ENCODE data around the gene TCAF1.

The TCAF1 gene

DNA sequence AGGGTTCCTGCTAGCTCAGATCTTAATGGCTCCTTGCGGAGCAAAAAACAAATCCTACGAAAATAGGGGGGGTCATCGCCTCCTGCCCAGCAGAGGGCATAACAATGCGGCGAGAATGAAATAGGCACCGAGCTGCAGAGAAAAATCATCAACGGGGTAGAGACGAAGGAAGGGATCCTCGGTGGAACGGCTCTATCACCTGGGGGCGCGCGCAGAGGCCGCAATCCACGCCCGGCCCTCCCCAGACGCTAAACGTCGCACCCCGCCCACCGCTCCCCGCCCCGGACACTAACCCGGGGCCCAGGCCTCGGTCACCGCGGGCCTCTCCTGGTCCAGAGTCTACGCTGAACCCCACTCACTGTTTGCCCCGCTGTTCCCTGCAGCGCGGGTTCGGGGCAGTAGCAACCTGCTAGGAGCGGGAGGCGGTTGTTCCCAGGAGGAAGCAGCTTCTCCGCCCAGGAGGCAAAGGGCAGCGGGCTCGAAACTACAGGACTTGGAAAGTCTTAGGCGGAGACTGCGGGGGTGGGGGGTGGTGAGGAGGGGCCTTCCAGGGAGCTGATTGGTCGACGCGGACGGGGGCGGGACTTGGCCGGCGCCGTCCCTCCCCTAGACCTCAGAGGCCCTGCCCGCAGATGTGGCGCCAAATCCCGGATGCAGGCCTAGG lies at the start of gene TCAF1:
Gene TCAF1, minus strand, starts transcription at position 509 of the 664 bp plus-strand sequence. CDS start 25,568 bp downstream, outside the sequence.
- peak; percentile 91 for DNase-seq

DNA sequence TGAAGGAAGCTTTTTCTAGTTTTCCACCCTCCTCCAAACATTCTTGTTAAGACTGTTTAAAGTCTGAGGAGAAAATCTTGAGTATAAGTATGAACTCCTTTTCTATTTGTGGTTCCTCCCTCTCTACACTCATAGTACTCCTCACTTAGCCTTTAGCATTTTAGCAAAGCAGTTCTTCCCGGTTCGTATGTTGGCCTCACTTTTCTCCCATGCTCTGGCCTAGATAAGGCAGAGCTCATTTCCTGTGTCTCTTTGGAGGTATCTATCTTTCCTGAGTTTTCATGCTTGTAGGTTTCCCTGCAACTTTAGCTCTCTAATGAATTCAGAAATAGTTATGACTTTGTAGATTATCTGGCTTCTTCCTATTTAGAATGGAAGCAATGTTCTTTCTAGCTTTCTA lies 46.8 kb upstream of the TCAF1 start:
- DNase-seq, result no peak

DNA sequence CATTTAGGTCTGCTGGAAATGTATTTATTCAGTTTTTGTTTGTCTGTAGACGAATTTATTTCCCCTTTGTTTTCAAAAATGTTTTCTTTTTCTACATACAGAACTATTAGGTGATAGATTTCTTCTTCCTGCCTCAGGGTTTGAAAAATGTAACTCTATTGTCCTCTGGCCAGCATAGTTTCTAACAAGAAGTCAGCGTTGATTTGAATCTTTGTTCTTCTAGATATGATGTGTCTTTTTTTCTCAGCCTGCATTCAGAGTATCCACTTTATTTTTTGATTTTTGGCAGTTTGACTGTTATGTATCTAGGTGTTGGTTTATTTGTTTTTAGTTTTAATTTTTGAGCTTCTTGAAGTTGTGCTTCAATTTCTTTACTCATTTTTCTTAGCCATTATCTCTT lies 45.1 kb upstream of the TCAF1 start:
- no peak for DNase-seq

DNA sequence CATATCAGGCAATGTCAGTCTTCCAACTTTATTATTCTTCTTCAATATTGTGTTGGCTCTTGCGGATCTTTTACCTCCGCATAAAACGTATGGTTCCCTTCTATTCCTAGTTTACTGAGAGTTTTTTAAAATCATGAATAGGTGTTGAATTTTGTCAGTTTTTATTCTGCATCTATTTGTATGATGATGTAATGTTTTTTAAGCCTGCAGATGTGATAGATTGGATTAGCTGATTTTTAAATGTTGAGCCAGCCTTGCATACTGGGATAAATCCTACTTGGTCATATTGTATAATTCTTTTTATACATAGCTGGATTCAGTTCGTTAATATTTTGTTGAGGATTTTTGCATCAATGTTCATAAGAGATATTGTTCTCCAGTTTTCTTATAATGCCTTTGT lies 43.4 kb upstream of the TCAF1 start:
- DNase-seq, result no peak

DNA sequence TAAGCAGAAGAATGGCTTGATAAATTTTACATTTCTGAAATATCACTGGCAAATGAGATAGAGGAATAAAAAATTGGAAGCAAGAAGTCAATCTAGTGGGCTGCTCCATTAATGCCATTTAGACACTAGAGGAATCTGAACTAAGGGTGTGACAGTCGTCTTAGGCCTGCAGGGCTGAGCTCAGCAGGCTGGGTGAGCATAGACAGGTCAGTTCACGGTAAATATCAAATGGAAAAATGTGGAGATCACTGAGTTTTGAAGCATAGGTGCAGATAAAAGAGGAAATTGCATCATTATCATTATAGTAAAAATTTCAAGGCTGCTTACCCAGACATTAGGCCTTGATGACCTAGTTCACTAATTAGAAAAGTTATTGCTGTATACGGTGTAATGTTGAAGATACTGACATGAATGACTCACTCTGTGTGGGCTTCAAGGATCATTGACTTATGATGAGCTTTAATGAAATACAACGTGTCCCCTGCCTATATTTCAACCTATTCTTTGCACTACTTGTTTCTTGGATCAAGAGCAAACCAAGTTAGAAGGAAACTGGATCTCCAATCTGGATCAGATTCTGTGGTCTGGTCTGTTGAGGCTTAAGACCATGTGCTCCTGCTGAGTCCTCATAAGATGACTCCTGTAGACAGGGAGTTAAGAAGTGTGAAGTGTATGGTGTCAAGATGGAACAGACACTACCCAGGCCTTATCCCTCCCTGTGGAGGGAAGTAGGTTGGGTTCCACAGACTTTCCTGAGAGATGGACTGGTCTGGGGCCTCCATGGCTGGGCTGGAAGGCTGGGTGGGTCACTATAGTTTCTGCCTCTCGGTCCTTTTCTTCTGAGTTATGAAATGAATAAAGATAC lies 36.6 kb upstream of the TCAF1 start:
- DNase-seq, result no peak

GRCh38 chr7:143936087-143937009 lies 34.4 kb upstream of the TCAF1 start:
- no peak for DNase-seq

DNA sequence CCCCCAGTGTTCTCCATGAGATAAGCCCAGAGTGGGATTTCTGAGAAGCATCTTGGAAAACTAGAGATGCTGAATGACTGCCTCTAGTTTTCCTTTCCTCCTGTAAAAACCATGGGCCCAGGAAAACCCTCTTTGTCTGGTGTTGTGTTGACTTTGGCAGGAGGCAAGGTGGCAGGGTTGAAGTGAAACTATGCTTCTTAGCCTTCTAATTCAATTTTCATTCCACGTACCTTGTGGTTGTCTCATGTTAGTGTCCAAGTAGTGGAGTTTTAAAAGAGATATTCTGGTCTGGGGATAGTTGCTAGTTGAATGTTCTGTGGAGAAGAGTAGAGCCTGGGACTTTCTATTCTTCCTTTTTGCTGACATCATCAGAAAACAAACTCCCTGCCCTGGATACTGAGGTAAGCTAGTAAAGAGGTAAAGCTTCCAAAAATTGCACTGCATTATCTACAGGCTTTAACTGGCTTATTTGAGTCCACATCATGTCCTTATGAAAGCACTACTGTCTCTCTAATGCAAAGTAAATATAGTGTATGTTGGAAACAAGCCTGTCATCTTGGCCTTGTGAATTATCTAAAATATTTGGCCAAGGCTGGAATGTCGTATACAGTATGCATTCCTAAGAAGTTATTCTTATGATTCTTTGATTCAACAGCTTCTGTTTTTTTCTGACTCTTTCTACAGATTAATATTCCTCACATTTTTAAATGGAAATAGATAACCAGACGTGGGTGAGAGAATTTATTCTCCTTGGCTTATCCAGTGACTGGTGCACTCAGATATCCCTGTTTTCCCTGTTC lies 32.8 kb upstream of the TCAF1 start, which contains the start of gene OR2F2:
Gene OR2F2, plus strand, starts transcription at position 708 of the 800 bp plus-strand sequence. Its CDS starts 0 bp downstream, at position 708.
- DNase-seq, result no peak

- no peak for DNase-seq
These were observed 29.8 kb upstream of the TCAF1 start for GRCh38 chr7:143931739-143932138.

DNA sequence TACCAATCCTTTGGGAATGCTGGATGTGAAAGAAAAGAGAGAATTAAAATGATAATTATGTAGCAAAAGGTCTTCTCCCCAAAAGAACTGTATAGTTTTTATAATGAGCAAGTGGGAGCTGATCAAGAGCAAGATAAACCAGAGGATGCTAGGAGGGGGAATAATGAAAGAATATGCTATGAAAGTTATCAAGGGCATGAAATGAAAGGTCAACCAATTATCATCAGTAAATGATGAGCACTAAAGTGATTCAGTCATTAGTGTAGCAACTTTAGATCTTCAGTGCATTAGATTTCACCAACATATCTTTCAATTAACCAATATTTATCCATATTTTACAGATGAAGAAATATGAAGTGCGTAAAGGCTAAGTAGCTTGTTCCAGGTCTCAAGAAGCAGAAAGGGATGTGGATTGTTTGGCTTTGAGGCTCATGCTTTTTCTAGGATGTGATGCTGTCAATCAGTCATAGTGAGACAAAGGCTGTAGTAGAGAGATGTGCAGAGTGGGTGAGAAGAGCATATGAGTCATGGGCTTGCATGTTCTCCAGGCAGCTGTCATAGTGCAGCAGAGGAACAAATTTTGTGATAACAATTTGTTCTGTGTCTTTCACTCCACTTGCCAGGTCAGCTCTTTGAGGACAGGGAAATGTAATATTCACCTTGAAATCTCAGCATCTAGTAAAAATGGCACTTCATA lies 27.4 kb upstream of the TCAF1 start:
- DNase-seq, result no peak

GRCh38 chr7:143924851-143925250 lies 22.9 kb upstream of the TCAF1 start:
- no peak for DNase-seq

GRCh38 chr7:143914938-143915652 lies 13.1 kb upstream of the TCAF1 start:
- DNase-seq, result no peak

GRCh38 chr7:143913945-143914615 lies 12.1 kb upstream of the TCAF1 start:
- no peak for DNase-seq

DNA sequence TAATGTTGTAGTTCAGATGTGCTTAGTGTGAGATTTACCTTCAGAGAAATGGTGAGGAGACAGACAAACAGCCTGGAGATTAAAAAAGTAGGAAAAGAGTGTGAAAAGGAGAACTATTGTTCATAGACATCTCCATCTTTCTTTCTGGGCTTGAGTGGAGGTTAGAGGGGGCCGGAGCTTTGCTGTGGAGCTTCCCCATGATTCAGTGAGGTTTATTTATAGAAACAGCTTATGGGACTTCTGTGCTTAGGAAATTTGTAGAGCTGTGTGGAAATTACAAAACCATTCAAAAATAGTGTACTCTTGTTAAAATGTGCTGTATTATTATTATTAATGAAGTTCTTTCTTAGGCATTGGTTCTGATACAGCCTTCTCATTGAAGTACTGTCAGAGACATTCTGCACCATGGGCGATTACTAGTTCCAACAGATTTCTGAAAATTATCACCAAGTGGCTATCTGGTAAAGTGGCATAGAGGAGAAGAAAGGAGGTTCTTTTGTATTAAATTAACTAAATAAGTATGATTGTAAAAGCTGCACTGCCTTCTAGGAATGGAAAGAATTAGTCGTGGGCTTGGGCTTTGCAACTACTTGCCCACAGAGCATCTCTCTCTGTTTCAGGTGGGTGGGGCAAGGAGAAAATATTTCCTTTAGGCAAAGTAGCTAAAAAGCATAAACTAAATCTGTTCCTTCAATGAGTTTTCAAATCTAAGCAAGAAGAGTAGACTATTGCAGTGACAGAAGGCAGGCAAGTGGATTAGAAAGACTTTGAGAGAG lies 8.7 kb upstream of the TCAF1 start:
- no peak for DNase-seq

- no peak for DNase-seq
These were observed 7.9 kb upstream of the TCAF1 start for GRCh38 chr7:143909863-143910262.

DNA sequence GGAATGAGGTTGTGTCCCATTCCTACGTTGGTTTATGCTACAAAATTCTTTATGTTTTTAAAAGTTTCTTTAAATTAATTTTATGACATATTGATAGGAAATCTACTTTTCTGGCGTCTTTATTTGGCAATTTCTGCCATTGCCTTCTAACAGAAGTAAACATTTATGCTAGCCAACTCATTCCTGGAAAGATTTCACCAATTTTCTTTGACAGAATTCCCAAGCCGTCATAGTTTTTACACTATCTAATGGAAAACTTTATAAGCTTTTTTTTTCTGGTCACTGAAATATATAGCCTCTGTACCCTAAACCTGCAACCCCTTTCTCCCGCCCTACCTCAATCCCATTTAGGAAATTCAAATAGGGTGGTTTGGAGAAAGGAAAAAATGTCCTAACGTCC lies 6.1 kb upstream of the TCAF1 start:
- no peak for DNase-seq

DNA sequence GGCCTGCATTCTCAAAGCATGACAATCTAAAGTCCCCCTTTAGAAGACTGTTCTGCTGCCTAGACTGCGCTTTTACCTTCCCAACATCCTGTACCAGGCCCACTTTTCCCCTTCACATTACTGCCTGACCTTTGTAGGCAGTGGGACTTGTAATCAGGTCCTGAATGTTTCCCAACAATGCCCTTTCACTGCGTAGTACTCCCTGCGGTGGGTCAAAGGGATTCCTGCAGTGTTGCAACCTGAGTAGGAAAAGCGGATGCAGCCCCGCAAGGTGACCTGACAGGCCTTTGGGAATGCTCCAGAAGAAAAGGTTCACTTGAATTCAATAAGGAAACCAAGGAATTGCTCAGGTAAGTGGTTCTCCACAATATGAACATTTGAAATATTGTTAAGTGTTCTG lies 4.9 kb upstream of the TCAF1 start:
- DNase-seq, result no peak

GRCh38 chr7:143906151-143906550 lies 4.2 kb upstream of the TCAF1 start:
- DNase-seq, result no peak

DNA sequence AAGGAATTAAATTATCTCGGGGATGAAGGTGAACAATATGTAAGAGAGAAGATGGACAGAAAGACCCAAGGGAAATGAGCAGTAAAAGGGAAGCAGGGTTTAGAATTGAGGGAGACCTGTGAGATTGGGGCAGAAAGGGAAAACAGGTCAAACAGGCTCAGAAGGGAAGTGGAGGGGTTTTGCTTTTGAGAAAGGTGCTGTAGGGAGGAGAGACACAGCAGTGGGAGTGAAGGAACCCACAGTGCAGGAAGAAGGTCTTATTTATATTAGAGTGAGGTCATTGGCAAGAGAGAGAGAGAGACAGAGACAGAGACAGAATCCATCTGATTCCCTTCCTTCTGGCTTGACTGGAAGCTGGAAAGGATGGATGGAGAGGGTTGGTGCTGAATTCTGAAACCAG lies 3.5 kb upstream of the TCAF1 start:
- no peak for DNase-seq

DNA sequence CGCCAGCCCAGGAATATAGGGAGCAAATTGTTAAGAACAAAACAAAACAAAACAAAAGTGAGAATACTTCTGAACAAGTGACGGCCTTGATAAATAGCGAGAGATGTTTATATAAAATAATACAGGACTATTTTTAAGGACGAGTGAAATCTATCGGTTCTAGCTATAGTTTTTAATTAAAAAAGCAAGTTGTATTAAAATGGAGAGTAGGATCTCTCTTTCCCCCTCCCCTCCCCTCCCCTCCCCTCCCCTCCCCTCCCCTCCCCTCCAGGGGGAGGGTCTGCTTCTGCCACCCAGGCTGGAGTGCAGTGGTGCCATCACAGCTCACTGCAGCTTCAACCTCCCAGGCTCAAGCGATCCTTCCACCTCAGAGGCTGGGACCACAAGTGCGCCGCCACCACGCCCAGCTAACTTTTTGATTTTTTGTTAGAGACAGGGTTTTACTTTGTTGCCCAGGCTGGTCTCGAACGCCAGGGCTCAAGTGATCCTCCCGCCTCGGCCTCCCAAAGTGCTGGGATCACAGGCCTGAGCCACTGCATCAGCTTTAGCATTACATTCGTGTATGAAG lies 440 bp upstream of the TCAF1 start:
- no peak for DNase-seq

Data from COR-L47 (cell line).